Measurements from ENCODE around the gene SKI.

GRCh38 chr1:2196901-2197638 is 31.0 kb upstream of the SKI start:
- TF ChIP-seq EZH2 (IDR thresholded peaks at IDR 0.05; ENCODE audit: borderline replicate concordance, insufficient read depth, low read depth, low read length, poor library complexity, severe bottlenecking) = no peak
- TF ChIP-seq, protein P1, sequence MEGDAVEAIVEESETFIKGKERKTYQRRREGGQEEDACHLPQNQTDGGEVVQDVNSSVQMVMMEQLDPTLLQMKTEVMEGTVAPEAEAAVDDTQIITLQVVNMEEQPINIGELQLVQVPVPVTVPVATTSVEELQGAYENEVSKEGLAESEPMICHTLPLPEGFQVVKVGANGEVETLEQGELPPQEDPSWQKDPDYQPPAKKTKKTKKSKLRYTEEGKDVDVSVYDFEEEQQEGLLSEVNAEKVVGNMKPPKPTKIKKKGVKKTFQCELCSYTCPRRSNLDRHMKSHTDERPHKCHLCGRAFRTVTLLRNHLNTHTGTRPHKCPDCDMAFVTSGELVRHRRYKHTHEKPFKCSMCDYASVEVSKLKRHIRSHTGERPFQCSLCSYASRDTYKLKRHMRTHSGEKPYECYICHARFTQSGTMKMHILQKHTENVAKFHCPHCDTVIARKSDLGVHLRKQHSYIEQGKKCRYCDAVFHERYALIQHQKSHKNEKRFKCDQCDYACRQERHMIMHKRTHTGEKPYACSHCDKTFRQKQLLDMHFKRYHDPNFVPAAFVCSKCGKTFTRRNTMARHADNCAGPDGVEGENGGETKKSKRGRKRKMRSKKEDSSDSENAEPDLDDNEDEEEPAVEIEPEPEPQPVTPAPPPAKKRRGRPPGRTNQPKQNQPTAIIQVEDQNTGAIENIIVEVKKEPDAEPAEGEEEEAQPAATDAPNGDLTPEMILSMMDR (IDR thresholded peaks at IDR 0.05) = no peak

Measured in B cell (primary cell).